ENCODE results near the gene IL1R1.

Gene IL1R1

DNA sequence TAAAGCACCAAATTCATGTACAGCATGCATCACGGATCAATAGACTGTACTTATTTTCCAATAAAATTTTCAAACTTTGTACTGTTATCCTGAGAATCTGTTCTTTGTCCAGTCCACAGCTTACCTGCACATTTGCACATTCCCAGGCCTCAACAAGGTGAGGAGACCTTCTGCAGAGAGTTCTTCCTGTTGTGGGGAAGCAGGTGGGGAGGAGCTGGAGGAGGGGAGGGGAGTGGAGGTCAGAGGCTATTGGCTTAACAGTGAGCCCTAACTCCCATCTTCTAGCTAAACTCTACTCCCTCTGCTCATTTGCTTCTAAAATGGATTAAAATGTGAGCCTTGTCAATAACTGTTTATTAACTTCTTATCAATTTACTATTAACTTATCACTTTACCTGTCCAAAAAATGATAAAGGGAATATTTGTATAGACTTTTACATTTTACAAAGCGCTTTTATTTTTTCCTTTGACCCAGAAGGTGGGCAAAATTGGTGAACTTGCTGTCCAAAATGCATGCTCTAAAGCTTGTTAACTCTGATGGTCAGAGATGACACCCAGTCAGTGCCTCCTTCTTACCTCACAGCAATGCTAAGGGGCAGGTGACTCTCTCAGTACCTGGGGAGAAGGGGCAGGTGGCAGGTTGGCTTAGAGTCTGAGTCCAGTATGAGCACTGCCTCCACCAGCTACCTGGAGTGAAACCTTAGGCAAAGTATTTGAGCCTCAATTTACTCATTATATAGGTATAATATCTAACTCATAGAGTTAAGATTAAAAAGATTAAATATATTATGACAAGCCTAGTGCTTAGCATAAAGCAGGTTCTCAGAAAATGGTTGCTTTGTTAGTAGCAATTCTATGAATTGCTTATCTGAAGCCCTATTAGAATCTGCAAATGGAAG is 37.5 kb downstream of the IL1R1 start:
- Histone ChIP-seq H3K27me3 (no peaks in the 10 kb centered on the region), H3K9me3 (no peaks in the 10 kb centered on the region), H3K4me1 (no peaks in the 10 kb centered on the region), H3K36me3 (no peaks in the 10 kb centered on the region), H3K4me3 (ENCODE audit: low read depth, low read length) (no peak overlapping the region)
- no peak for DNase-seq
- no peak for TF ChIP-seq CTCF (IDR thresholded peaks at IDR 0.05; ENCODE audit: low read depth, low read length)

DNA sequence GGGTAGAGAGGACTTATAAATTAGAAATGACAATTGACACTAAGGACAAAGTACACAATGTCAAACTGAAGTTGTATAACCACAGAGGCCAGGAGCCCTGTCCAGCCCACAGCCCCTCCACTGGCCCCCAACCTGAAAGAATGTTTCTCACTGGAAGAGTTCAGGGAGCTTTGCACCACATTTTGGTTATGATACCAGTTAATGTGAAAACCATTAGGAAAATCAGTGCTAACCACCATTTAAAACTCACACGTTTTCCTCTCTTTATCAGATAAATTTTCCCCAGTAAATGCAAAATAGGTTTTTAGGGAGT is 38.1 kb downstream of the IL1R1 start:
- no peak overlapping the region for H3K4me3 ChIP-seq (ENCODE audit: low read depth, low read length)
- H3K9me3 ChIP-seq, result no peaks in the 10 kb centered on the region
- H3K36me3 ChIP-seq, result no peaks in the 10 kb centered on the region
- no peaks in the 10 kb centered on the region for H3K27me3 ChIP-seq
- H3K4me1 ChIP-seq, result no peaks in the 10 kb centered on the region
- no peak for TF ChIP-seq CTCF (IDR thresholded peaks at IDR 0.05; ENCODE audit: low read depth, low read length)
- no peak for DNase-seq

GRCh38 chr2:102181376-102181775 is 38.8 kb downstream of the IL1R1 start:
- Histone ChIP-seq H3K4me3 (ENCODE audit: low read depth, low read length) (no peak overlapping the region), H3K27me3 (no peaks in the 10 kb centered on the region), H3K4me1 (no peaks in the 10 kb centered on the region), H3K9me3 (no peaks in the 10 kb centered on the region), H3K36me3 (no peaks in the 10 kb centered on the region)
- TF ChIP-seq CTCF (IDR thresholded peaks at IDR 0.05; ENCODE audit: low read depth, low read length), result no peak
- DNase-seq, result no peak

GRCh38 chr2:102181919-102182635 is 39.5 kb downstream of the IL1R1 start:
- no peak for DNase-seq
- no peaks in the 10 kb centered on the region for H3K4me1 ChIP-seq
- H3K27me3 ChIP-seq, result no peaks in the 10 kb centered on the region

DNA sequence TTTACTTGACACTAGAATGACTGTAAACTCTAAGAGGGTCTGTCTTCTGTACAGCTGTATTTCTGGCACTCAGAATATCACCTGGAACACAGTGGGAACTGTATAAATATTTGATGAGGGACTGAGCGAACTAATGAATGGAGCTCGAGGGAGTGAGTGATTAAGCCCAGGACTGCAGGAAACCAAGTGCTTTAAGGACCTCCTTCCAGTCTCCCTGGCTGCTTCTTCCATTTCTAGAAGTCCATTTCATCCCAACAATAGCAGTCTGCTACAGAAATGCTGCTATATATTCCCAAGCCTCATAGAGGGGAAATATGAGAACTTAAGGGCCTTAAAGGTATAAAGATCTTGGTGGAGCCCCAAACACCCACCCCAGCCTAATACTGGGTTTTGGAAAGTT is 41.5 kb downstream of the IL1R1 start:
- no peaks in the 10 kb centered on the region for H3K27me3 ChIP-seq
- TF ChIP-seq CTCF (IDR thresholded peaks at IDR 0.05; ENCODE audit: low read depth, low read length), result no peak
- H3K9me3 ChIP-seq, result no peaks in the 10 kb centered on the region
- DNase-seq, result no peak
- H3K4me1 ChIP-seq, result no peaks in the 10 kb centered on the region
- H3K4me3 ChIP-seq (ENCODE audit: low read depth, low read length), result no peak overlapping the region
- no peaks in the 10 kb centered on the region for H3K36me3 ChIP-seq

More at GRCh38 chr2:102181919-102182635, 39.5 kb downstream of the IL1R1 start:
- Histone ChIP-seq H3K9me3 (no peaks in the 10 kb centered on the region), H3K4me3 (ENCODE audit: low read depth, low read length) (no peak overlapping the region), H3K36me3 (no peaks in the 10 kb centered on the region)
- no peak for TF ChIP-seq CTCF (IDR thresholded peaks at IDR 0.05; ENCODE audit: low read depth, low read length)

- no peak for TF ChIP-seq CTCF (IDR thresholded peaks at IDR 0.05; ENCODE audit: low read depth, low read length)
- Histone ChIP-seq H3K9me3 (no peaks in the 10 kb centered on the region), H3K4me3 (ENCODE audit: low read depth, low read length) (no peak overlapping the region), H3K4me1 (no peaks in the 10 kb centered on the region), H3K36me3 (no peaks in the 10 kb centered on the region), H3K27me3 (no peaks in the 10 kb centered on the region)
- no peak for DNase-seq
These were observed 42.0 kb downstream of the IL1R1 start for GRCh38 chr2:102184568-102184967.
